ENCODE results near the gene SMIM10L2A. TPM values are rescaled to one million over a fixed set of nuclear protein-coding genes. Genes with fewer than 3 reads are reported as not detected.
A peak's percentile ranks its signal among the peaks of the same experiment; 100 is the strongest.
"Not testable (repeated sequence)": the region's sequence is repeated elsewhere in the genome, so short reads cannot be mapped to it uniquely, and the experiment has no call there.

The SMIM10L2A gene
- total RNA-seq, 1 experiment from 2014 or later: 18.3 TPM

DNA sequence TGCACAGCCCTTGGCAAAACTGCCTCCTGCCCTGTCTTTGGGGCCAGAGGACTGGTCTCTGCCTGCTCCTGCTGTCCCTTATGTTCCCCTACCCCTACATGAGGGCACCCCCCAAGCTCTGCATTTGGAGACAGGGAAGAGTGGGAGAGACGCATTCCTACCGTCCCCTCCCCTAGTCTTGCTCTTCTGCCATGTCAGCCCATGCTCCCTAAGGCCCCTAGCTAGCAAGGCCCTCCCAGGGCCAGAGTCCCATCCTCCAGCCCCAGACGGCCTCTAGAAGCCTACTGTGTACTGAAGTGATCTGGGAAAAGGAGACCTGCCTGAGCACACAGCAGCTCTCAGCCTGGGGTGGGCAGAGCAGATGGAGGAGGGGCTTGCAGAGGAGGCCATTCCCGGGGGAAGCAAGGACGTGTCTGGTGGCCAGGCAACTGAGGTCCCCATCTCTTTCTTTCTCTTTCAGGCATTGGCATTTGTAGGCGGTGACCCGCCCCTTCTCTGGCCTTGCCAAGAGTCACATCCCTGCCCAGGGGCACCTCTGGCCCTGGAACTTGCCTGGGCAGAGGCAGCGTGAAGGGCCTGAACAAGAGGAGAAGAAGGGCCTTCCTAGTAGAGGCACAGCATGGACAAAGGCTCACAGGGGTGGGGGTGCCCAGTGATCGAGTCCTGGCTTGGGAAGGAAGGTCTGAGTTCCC is 1.6 kb downstream of the SMIM10L2A start:
- H3K27ac Mint-ChIP-seq; H3K4me1 ChIP-seq (ENCODE audit: insufficient read depth, low read length); H4K91ac ChIP-seq (ENCODE audit: insufficient read length, low read depth, low read length); H3K23me2 ChIP-seq (ENCODE audit: insufficient read length, low read depth, low read length, poor library complexity, severe bottlenecking); H2AFZ ChIP-seq (ENCODE audit: low read length); H2BK12ac ChIP-seq (ENCODE audit: insufficient read length, low read depth, low read length); H2BK120ac ChIP-seq (ENCODE audit: low read depth, low read length, poor library complexity, severe bottlenecking); H3T11ph ChIP-seq (ENCODE audit: low read length); H3K27me3 Mint-ChIP-seq (ENCODE audit: low read depth); H3K18ac ChIP-seq (ENCODE audit: insufficient read length, low read depth, low read length); H3K9ac ChIP-seq (ENCODE audit: extremely low read depth, insufficient read length, low read length); H2AK5ac ChIP-seq (ENCODE audit: insufficient read length, low read length); H2BK15ac ChIP-seq (ENCODE audit: low read depth, low read length); H3K14ac ChIP-seq (ENCODE audit: insufficient read depth, low read length); H3K79me2 ChIP-seq (ENCODE audit: insufficient read depth, low read length); H4K8ac ChIP-seq (replicated peaks; ENCODE audit: insufficient read length, low read depth, low read length); H3K4me2 ChIP-seq (ENCODE audit: insufficient read depth, insufficient read length, low read length); H3K4ac ChIP-seq (ENCODE audit: low read depth, low read length); H2BK20ac ChIP-seq (ENCODE audit: low read depth, low read length, poor library complexity, severe bottlenecking); H3K79me1 ChIP-seq (ENCODE audit: insufficient read depth, low read depth, low read length, poor library complexity, severe bottlenecking); DNase-seq; H3K56ac ChIP-seq (ENCODE audit: insufficient read length, low read depth, low read length); H3K23ac ChIP-seq (ENCODE audit: insufficient read length, low read depth, low read length); H4K5ac ChIP-seq (ENCODE audit: insufficient read length, low read depth, low read length); H4K20me1 ChIP-seq (ENCODE audit: control insufficient read depth, insufficient read depth, insufficient read length); H3K27me3 ChIP-seq (ENCODE audit: insufficient read depth, low read length); H3K27ac ChIP-seq (ENCODE audit: insufficient read length, low read depth, low read length); H2BK5ac ChIP-seq (ENCODE audit: insufficient read length, low read length): not testable (repeated sequence)
- peaks cover 11% of the 10 kb centered on the region for H3K9me3 ChIP-seq (ENCODE audit: control insufficient read depth, low read depth, low read length)
- Mint-ChIP-seq H3K9me3 (peaks cover 46 to 67% of the 10 kb centered on the region in 2 experiments), H3K4me1 (peaks cover 15 to 24% of the 10 kb centered on the region in 2 experiments), H3K4me3 (peak overlapping the region; percentile 66 to 77; a peak in 4 of 5 replicates), H3K36me3 (ENCODE audit: insufficient read depth in 1 of 3, low read depth in 3 of 3) (peaks cover 10 to 29% (median 29%) of the 10 kb centered on the region in 3 experiments; a peak in 6 of 7 replicates)
- no CpG with 5 or more reads among the region's 9 CpGs for WGBS (ENCODE audit: extremely low coverage, insufficient read length, low lambda C conversion rate)
